ENCODE measurements around the gene C10orf53. TPM values are rescaled to one million over a fixed set of nuclear protein-coding genes. Genes with fewer than 3 reads are reported as not detected.
A peak's percentile ranks its signal among the peaks of the same experiment; 100 is the strongest.

The C10orf53 gene, protein sequence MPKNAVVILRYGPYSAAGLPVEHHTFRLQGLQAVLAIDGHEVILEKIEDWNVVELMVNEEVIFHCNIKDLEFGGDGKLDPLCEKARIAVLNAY
- not detected for total RNA-seq

DNA sequence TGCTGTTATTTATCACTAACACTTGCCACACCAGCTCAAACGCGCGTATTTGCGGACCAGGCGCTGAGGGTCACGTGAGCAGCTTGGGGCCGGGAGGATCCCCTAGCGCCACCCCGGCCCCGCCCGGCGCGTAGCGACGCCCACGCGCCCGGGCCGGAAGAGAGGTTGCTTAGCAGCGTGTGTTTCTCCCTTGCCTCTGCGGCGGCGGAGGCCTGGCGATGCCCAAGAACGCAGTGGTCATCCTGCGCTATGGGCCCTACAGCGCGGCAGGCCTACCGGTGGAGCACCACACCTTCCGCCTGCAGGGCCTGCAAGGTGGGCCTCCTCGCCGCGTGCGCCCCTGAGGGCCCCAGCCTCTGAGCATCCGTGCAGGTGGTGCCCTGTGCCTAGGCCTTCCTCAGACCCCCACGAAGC lies at the start of gene C10orf53:
Gene C10orf53, plus strand, starts transcription at position 172 of the 414 bp plus-strand sequence. Its CDS starts 47 bp downstream, at position 219.
- TF ChIP-seq POLR2AphosphoS5 (IDR thresholded peaks at IDR 0.05) (no peak), POLR2A (IDR thresholded peaks at IDR 0.05) (no peak), EP300 (IDR thresholded peaks at IDR 0.05) (no peak)
- TF ChIP-seq, protein P1, sequence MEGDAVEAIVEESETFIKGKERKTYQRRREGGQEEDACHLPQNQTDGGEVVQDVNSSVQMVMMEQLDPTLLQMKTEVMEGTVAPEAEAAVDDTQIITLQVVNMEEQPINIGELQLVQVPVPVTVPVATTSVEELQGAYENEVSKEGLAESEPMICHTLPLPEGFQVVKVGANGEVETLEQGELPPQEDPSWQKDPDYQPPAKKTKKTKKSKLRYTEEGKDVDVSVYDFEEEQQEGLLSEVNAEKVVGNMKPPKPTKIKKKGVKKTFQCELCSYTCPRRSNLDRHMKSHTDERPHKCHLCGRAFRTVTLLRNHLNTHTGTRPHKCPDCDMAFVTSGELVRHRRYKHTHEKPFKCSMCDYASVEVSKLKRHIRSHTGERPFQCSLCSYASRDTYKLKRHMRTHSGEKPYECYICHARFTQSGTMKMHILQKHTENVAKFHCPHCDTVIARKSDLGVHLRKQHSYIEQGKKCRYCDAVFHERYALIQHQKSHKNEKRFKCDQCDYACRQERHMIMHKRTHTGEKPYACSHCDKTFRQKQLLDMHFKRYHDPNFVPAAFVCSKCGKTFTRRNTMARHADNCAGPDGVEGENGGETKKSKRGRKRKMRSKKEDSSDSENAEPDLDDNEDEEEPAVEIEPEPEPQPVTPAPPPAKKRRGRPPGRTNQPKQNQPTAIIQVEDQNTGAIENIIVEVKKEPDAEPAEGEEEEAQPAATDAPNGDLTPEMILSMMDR (IDR thresholded peaks at IDR 0.05) = no peak
- H3K27me3 ChIP-seq = peaks cover 26% of the 10 kb centered on the region
- H3K27ac ChIP-seq = no peak within 1 kb of the TSS
- no peaks in the 10 kb centered on the region for H3K36me3 ChIP-seq
- peak in 1 of 2 donors; percentile 43 for DNase-seq (ENCODE audit: low spot score in 2 of 2)
- H3K4me1 ChIP-seq = peaks cover 4% of the 10 kb centered on the region
- 0% methylated on average over 9 of the region's 36 CpGs for WGBS
- H3K4me3 ChIP-seq = no peak within 1 kb of the TSS
- no peaks in the 10 kb centered on the region for H3K9me3 ChIP-seq

DNA sequence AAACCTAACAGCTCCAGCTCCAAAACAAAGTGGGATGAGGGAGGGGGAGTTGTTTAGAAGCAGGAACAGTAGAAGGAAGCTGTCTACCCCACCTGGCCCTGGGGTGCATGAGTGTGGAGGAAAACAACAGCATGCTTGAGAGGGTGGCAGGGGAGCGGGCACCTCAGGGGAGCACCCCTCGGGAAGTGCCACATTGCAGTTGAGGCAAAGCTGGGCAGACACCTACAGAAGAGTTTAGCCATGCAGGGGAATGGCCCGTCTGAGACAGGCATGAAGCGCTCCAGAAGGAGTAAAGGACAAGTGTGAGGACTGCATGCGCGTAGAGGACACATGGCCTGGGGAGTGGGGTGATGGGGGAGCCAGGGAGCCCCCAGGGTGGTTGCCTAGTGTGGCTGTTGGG lies 47.5 kb upstream of the C10orf53 start:
- Histone ChIP-seq H3K27me3 (peaks cover 12% of the 10 kb centered on the region), H3K4me3 (no peak overlapping the region), H3K4me1 (no peaks in the 10 kb centered on the region), H3K9me3 (no peaks in the 10 kb centered on the region), H3K27ac (no peak overlapping the region), H3K36me3 (no peaks in the 10 kb centered on the region)
- DNase-seq (ENCODE audit: low spot score in 2 of 2) = peak; percentile 34 to 35
- 88% methylated on average over 6 of the region's 6 CpGs for WGBS
- TF ChIP-seq EP300 (IDR thresholded peaks at IDR 0.05) (no peak), POLR2AphosphoS5 (IDR thresholded peaks at IDR 0.05) (no peak), POLR2A (IDR thresholded peaks at IDR 0.05) (no peak)
- TF ChIP-seq, protein P1 (IDR thresholded peaks at IDR 0.05) = no peak

DNA sequence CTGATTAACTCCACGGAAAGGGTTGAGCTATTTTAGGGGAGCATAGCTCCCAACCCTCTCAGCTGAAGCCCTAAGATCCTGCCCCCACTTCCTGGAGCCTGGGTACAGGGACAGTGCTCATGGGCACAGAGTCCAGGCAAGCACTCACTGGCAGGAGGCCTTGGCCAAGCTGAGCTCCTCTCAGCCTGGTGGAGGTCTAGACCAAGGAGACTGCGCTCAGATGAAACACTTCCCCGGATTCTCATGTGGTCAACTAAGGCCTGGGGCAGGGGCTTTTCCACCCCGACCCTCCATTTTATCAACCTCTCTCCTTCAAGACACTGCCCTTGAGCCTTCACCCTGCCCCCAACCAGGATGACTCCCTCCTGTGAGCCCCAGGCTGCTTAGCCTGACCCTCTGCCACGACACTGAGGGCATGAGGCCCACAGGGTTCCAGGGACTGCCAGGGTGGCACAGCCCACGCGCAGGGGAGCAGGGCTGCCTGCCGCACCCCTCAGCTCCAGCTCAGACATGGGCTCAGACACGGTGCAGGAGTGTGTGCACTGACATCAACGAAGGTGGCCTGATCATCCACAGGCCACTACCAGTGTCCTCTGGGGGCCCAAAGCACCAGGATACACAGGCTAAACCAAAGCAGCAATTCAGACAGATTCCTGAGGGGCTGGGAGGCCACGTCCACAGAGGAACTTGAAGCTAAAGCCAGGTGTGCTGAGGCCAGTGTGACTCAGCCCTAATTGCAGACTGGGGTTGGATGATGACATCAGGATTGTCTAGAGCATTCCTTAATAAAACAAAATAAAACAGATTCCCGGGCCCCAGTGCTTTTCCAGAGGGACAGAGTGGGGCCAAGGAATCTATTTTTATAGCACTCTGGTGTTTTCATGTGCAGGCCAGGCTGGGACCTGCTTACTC lies 46.8 kb upstream of the C10orf53 start:
- H3K9me3 ChIP-seq = no peaks in the 10 kb centered on the region
- H3K4me1 ChIP-seq = no peaks in the 10 kb centered on the region
- no peak overlapping the region for H3K4me3 ChIP-seq
- DNase-seq (ENCODE audit: low spot score in 2 of 2) = peak; percentile 35 to 58
- H3K27ac ChIP-seq = no peak overlapping the region
- TF ChIP-seq POLR2AphosphoS5 (IDR thresholded peaks at IDR 0.05) (no peak), EP300 (IDR thresholded peaks at IDR 0.05) (no peak), POLR2A (IDR thresholded peaks at IDR 0.05) (no peak)
- no peaks in the 10 kb centered on the region for H3K36me3 ChIP-seq
- H3K27me3 ChIP-seq = peaks cover 12% of the 10 kb centered on the region
- WGBS = 55% methylated on average over 11 of the region's 12 CpGs

DNA sequence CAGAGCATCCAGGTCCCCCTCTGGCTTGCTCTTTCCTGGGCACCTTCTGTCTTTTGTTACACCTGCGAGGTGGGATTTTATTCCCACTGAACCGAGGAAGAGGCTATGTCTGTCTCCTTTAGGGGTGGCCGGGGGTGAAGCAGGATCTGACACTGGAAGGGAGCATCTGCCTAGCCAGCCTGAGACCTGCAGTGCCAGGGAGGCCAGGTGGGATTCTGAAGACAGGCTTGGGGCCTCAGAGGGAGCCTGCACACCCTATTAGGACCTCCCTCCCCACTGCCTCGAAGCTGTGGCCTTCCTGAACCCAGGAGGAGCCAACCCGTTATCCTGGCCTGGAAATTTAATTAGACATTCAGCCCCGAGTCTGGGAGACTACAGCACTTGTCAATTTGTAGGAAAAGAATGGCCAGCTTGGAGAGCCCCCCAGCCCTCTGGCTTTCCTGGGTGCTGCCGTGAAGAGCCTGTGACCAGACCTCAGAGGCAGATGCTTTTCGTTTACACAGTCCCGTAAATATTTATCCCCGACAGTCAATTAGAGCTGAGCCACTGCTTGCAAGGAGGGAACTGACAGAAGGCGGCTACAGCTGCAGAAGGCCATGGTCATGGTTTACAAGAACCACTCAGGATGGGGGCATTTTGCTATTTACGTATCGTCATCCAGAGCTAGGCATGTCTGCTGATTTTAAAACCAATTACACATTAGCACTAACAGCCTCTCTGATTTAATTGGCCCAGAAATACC lies 46.0 kb upstream of the C10orf53 start:
- Histone ChIP-seq H3K9me3 (no peaks in the 10 kb centered on the region), H3K36me3 (no peaks in the 10 kb centered on the region), H3K4me1 (no peaks in the 10 kb centered on the region), H3K27ac (no peak overlapping the region), H3K4me3 (no peak overlapping the region), H3K27me3 (peaks cover 12% of the 10 kb centered on the region)
- TF ChIP-seq POLR2A (IDR thresholded peaks at IDR 0.05) (no peak), EP300 (IDR thresholded peaks at IDR 0.05) (no peak), POLR2AphosphoS5 (IDR thresholded peaks at IDR 0.05) (no peak)
- TF ChIP-seq, protein P1 (IDR thresholded peaks at IDR 0.05) = no peak
- 30% methylated on average over 9 of the region's 13 CpGs for WGBS
- DNase-seq (ENCODE audit: low spot score in 2 of 2) = peak; percentile 28 to 69

DNA sequence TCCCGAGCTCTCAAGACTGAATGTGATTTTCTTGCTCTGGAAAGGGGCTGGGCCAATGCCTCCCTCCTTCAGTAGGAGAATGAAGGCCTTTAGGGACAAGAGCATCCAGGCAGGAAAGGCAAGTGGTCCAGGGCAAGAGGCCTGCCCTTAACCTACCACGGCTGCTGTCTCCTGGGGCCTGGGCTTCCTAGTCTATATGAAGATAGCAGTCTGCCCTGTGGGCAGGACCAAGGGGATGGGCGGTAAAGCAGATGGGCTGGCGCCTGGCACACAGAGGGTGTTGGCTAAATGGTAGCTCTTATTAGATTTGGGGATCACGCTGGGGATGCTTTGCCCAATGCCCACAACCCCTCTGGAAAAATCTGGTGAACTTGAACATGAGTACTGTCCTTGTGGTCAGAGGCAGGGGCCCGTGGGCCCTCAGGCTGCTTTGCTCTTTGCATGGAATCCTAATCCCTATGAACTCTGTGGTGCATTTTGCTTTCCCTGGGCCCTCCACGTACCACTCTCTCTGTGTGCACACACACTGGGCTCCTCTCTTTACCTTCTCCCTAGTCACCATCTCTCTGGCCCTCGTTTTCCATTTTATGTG lies 45.3 kb upstream of the C10orf53 start:
- Histone ChIP-seq H3K4me1 (no peaks in the 10 kb centered on the region), H3K27ac (no peak overlapping the region), H3K36me3 (no peaks in the 10 kb centered on the region), H3K27me3 (peaks cover 17% of the 10 kb centered on the region), H3K4me3 (no peak overlapping the region), H3K9me3 (no peaks in the 10 kb centered on the region)
- no peak for TF ChIP-seq EP300 (IDR thresholded peaks at IDR 0.05)
- TF ChIP-seq POLR2AphosphoS5 (IDR thresholded peaks at IDR 0.05) = no peak
- TF ChIP-seq, protein P1 (IDR thresholded peaks at IDR 0.05) = no peak
- TF ChIP-seq POLR2A (IDR thresholded peaks at IDR 0.05) = no peak
- 80% methylated on average over 8 of the region's 8 CpGs for WGBS
- DNase-seq (ENCODE audit: low spot score in 2 of 2) = peak; percentile 16 to 32

Measured in suprapubic skin (tissue), 4 donors.